Nephron progenitor cell (in vitro differentiated cells): ENCODE results near the gene STARD7.

Source experiments
- DNase-seq: peaks from one replicate; pipeline ENCODE4 v3.0.0; 2021
- H3K27ac Mint-ChIP-seq: 2 replicates; pipeline ENCODE4 v1.8.0; 2021; ENCODE audit warnings: mild to moderate bottlenecking, moderate library complexity, mixed read lengths
- H3K27me3 Mint-ChIP-seq: 2 replicates; pipeline ENCODE4 v1.8.0; 2021; ENCODE audit warnings: mild to moderate bottlenecking, low read depth, mixed read lengths; ENCODE audit not compliant: poor library complexity
- H3K36me3 Mint-ChIP-seq: 2 replicates; pipeline ENCODE4 v1.8.0; 2021; ENCODE audit warnings: low read depth, mixed read lengths
- H3K4me1 Mint-ChIP-seq: 2 replicates; pipeline ENCODE4 v1.8.0; 2021; ENCODE audit warnings: mixed read lengths
- H3K4me3 Mint-ChIP-seq: 2 replicates; pipeline ENCODE4 v1.8.0; 2021; ENCODE audit warnings: mild to moderate bottlenecking, moderate library complexity, mixed read lengths
- H3K9me3 Mint-ChIP-seq: 2 replicates; pipeline ENCODE4 v1.8.0; 2021; ENCODE audit warnings: mild to moderate bottlenecking, moderate library complexity, mixed read lengths
- CTCF ChIP-seq: fragments of 200-600 bp; sonication (generic); IDR thresholded peaks from 2 replicates; pipeline ENCODE4 v1.5.0; 2021; ENCODE audit warnings: antibody characterized with exemption

The STARD7 gene

GRCh38 chr2:96239745-96240264, 31.2 kb upstream of the STARD7 start:
- Mint-ChIP-seq H3K4me1 (peaks cover 4% of the 10 kb centered on the region), H3K4me3 (no peak overlapping the region), H3K27me3 (peaks cover 10% of the 10 kb centered on the region), H3K27ac (no peak overlapping the region), H3K9me3 (no peaks in the 10 kb centered on the region), H3K36me3 (peaks cover 7% of the 10 kb centered on the region)
- no peak for TF ChIP-seq CTCF
- DNase-seq, result no peak

GRCh38 chr2:96239091-96239490, 30.5 kb upstream of the STARD7 start:
- Mint-ChIP-seq H3K36me3 (peaks cover 4% of the 10 kb centered on the region), H3K4me3 (no peak overlapping the region), H3K4me1 (no peaks in the 10 kb centered on the region), H3K27ac (no peak overlapping the region), H3K27me3 (peaks cover 4% of the 10 kb centered on the region), H3K9me3 (no peaks in the 10 kb centered on the region)
- DNase-seq, result no peak
- TF ChIP-seq CTCF, result no peak

GRCh38 chr2:96238266-96238665, 29.6 kb upstream of the STARD7 start:
- peaks cover 4% of the 10 kb centered on the region for H3K27me3 Mint-ChIP-seq
- no peaks in the 10 kb centered on the region for H3K4me1 Mint-ChIP-seq
- H3K9me3 Mint-ChIP-seq, result no peaks in the 10 kb centered on the region
- no peak for DNase-seq
- H3K36me3 Mint-ChIP-seq, result peaks cover 4% of the 10 kb centered on the region
- no peak overlapping the region for H3K4me3 Mint-ChIP-seq
- no peak overlapping the region for H3K27ac Mint-ChIP-seq
- no peak for TF ChIP-seq CTCF

- H3K36me3 Mint-ChIP-seq, result no peaks in the 10 kb centered on the region
- peaks cover 4% of the 10 kb centered on the region for H3K27me3 Mint-ChIP-seq
- TF ChIP-seq CTCF, result no peak
- no peaks in the 10 kb centered on the region for H3K4me1 Mint-ChIP-seq
- H3K9me3 Mint-ChIP-seq, result no peaks in the 10 kb centered on the region
- H3K27ac Mint-ChIP-seq, result no peak overlapping the region
- H3K4me3 Mint-ChIP-seq, result no peak overlapping the region
- DNase-seq, result no peak
Measured at GRCh38 chr2:96236882-96237281, 28.3 kb upstream of the STARD7 start.

- Mint-ChIP-seq H3K4me1 (no peaks in the 10 kb centered on the region), H3K27ac (no peak overlapping the region), H3K36me3 (no peaks in the 10 kb centered on the region), H3K27me3 (no peaks in the 10 kb centered on the region), H3K4me3 (no peak overlapping the region), H3K9me3 (no peaks in the 10 kb centered on the region)
- DNase-seq, result no peak
- TF ChIP-seq CTCF, result no peak
Measured at GRCh38 chr2:96233880-96234316, 25.3 kb upstream of the STARD7 start.

- Mint-ChIP-seq H3K4me3 (no peak overlapping the region), H3K4me1 (no peaks in the 10 kb centered on the region), H3K36me3 (no peaks in the 10 kb centered on the region), H3K9me3 (no peaks in the 10 kb centered on the region), H3K27me3 (no peaks in the 10 kb centered on the region), H3K27ac (no peak overlapping the region)
- TF ChIP-seq CTCF, result no peak
- DNase-seq, result no peak
Measured at GRCh38 chr2:96233436-96233835, 24.8 kb upstream of the STARD7 start.
